BJ (cell line): ENCODE data around the gene KLHDC3. TPM values are rescaled to one million over a fixed set of nuclear protein-coding genes. Genes with fewer than 3 reads are reported as not detected.

Experiments
- CTCF ChIA-PET: fragments of 350-600 bp; formaldehyde crosslinking; extraction: SDS; loops from one replicate; lab custom pipeline; 2021; ENCODE audit warnings: antibody characterized with exemption, inconsistent platforms; lab: Yijun Ruan, JAX
- POLR2A ChIA-PET: fragments of 300-600 bp; sonication (Branson Sonifier 250); formaldehyde crosslinking; extraction: SDS; loops from one replicate; lab custom pipeline; 2021; ENCODE audit warnings: antibody characterized with exemption; lab: Charles Lee
- DNase-seq: peaks from one replicate; pipeline ENCODE4 v3.0.0-alpha.2; 2011; ENCODE audit warnings: low read depth
- H3K27me3 ChIP-seq: 2 replicates; pipeline ENCODE4 v1.6.0; 2011; ENCODE audit warnings: low read length; ENCODE audit not compliant: control insufficient read depth, insufficient read depth
- H3K36me3 ChIP-seq: 2 replicates; pipeline ENCODE4 v1.5.1; 2011; ENCODE audit warnings: low read length; ENCODE audit not compliant: control insufficient read depth, insufficient read depth
- H3K4me3 ChIP-seq: 2 replicates; pipeline ENCODE4 v1.5.1; 2011; ENCODE audit warnings: low read depth, mild to moderate bottlenecking, control low read depth, low read length
- polyA plus RNA-seq: library from polyadenylated mRNA; depleted of rRNA; stranded (reverse); fragments of >200 nt; gene quantifications from 2 replicates; pipeline ENCODE4 v1.2.3, GENCODE V29; 2011
- TF ChIP-seq, protein P1 (sequence below): IDR thresholded peaks from 2 replicates; pipeline ENCODE4 v1.5.1; 2011; ENCODE audit warnings: low read depth, mild to moderate bottlenecking, control low read depth, inconsistent platforms, low read length, moderate library complexity; ENCODE audit not compliant: insufficient read depth

The KLHDC3 gene
- polyA plus RNA-seq, 1 experiment: 102 TPM

DNA sequence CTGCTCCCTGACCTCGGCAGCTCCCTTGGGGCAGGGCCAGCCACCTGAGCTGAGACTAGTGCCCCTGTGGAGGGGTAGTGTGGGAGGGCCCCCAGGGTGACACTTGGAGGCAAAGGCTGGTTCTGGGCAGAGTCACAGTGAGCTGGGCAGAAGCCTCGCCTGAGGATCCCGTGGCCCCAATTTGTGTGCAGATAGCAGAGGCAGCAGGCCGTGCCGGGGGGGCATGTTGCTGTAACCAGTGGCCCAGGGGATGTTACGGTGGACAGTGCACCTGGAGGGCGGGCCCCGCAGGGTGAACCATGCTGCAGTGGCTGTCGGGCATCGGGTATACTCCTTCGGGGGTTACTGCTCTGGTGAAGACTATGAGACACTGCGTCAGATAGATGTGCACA lies 2.9 kb downstream of the KLHDC3 start:
- Histone ChIP-seq H3K27me3 (no peaks in the 10 kb centered on the region), H3K36me3 (peaks cover 19% of the 10 kb centered on the region), H3K4me3 (no peak overlapping the region)
- TF ChIP-seq, protein P1, sequence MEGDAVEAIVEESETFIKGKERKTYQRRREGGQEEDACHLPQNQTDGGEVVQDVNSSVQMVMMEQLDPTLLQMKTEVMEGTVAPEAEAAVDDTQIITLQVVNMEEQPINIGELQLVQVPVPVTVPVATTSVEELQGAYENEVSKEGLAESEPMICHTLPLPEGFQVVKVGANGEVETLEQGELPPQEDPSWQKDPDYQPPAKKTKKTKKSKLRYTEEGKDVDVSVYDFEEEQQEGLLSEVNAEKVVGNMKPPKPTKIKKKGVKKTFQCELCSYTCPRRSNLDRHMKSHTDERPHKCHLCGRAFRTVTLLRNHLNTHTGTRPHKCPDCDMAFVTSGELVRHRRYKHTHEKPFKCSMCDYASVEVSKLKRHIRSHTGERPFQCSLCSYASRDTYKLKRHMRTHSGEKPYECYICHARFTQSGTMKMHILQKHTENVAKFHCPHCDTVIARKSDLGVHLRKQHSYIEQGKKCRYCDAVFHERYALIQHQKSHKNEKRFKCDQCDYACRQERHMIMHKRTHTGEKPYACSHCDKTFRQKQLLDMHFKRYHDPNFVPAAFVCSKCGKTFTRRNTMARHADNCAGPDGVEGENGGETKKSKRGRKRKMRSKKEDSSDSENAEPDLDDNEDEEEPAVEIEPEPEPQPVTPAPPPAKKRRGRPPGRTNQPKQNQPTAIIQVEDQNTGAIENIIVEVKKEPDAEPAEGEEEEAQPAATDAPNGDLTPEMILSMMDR: no peak
- CTCF ChIA-PET: interaction anchor here (1.0 kb wide), 1 partner anchor 54 kb away, joined by 3 read pairs; no protein-coding TSS in a partner anchor
- POLR2A ChIA-PET: no interaction called here
- no peak for DNase-seq

DNA sequence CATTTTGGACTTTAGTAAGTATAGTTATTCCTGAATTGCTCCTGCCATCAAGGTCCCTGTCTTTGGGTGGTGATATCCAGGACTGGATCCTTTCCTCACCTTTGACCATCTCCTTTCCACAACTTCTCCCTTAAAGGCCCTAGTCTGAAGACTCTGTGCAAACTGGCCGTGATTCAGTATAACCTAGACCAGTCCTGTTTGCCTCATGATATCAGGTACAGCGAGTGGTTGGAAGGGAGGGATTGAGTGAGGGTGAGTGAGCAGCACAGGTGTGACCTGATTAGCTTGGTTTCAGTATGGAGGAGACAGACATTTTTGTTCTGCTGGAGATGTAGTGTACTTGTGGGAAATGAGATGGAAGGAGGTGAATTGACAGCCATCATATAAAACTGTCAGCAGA lies 5.1 kb downstream of the KLHDC3 start:
- TF ChIP-seq, protein P1: no peak
- CTCF ChIA-PET: no interaction called here
- DNase-seq: no peak
- H3K36me3 ChIP-seq: peaks cover 19% of the 10 kb centered on the region
- POLR2A ChIA-PET: no interaction called here
- no peak overlapping the region for H3K4me3 ChIP-seq
- H3K27me3 ChIP-seq: no peaks in the 10 kb centered on the region

DNA sequence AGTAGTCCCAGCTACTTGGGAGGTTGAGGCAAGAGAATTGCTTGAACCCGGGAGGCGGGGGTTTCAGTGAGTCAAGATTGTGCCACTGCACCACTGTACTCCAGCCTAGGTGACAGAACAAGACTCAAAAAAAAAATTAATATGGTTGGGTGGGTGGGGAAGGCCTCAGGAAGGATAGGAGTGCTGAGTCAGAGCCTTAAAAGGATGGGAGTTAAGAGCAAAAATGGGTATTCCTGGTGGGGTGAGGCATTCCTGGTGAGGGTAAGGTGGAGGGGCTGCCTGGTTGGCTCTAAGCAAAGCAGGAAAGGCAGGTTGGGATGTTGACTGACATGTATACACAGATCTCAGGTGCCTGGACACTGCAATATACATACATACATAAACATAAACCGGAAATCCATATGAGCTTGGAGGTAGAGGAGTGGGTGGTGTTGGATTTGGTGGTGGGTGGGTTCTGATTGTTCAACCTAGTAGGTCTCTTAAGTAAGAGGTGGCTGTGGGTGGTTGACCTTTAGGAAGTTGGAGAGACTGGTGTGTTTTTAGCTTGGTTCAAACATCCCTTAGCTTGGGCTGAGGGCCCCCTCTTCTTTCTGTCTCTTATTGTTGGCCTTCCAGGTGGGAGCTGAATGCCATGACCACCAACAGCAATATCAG lies 6.1 kb downstream of the KLHDC3 start:
- ChIA-PET CTCF (interaction anchor here (0.7 to 1.7 kb wide), 3 partner anchors 10 to 134 kb away, joined by 3 to 7 read pairs (median 4); no protein-coding TSS in a partner anchor), POLR2A (interaction anchor here (0.6 kb wide), 1 partner anchor 17 kb away, joined by 3 read pairs; no protein-coding TSS in a partner anchor)
- TF ChIP-seq, protein P1: no peak
- Histone ChIP-seq H3K4me3 (no peak overlapping the region), H3K27me3 (no peaks in the 10 kb centered on the region), H3K36me3 (peaks cover 26% of the 10 kb centered on the region)
- no peak for DNase-seq

DNA sequence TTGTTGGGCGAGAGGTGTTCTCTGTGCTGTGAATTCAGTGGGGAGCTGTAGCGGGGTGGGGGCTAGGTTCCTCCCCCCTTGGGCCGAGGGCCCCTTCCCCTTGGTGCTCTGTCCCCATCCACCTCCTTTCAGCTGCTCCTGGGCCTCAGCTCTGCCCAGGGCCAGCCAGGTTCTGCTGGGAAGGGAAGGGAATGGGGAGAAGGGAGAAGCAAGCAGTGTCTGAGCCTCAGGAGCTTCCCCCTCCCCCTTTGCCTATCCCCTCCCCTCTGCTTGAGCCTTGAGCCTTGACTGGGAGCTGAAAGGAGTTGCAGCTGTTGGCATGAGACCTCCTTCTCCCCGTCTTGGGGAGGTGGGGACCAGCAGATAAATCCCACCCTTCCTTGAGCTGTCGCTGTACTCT lies 6.8 kb downstream of the KLHDC3 start:
- DNase-seq: no peak
- POLR2A ChIA-PET: interaction anchor here (0.6 kb wide), 1 partner anchor 16 kb away, joined by 3 read pairs; no protein-coding TSS in a partner anchor
- Histone ChIP-seq H3K27me3 (no peaks in the 10 kb centered on the region), H3K4me3 (no peak overlapping the region), H3K36me3 (peaks cover 27% of the 10 kb centered on the region)
- TF ChIP-seq, protein P1: no peak
- CTCF ChIA-PET: interaction anchor here (0.9 to 1.7 kb wide), 3 partner anchors 11 to 123 kb away, joined by 3 to 7 read pairs (median 4); no protein-coding TSS in a partner anchor

DNA sequence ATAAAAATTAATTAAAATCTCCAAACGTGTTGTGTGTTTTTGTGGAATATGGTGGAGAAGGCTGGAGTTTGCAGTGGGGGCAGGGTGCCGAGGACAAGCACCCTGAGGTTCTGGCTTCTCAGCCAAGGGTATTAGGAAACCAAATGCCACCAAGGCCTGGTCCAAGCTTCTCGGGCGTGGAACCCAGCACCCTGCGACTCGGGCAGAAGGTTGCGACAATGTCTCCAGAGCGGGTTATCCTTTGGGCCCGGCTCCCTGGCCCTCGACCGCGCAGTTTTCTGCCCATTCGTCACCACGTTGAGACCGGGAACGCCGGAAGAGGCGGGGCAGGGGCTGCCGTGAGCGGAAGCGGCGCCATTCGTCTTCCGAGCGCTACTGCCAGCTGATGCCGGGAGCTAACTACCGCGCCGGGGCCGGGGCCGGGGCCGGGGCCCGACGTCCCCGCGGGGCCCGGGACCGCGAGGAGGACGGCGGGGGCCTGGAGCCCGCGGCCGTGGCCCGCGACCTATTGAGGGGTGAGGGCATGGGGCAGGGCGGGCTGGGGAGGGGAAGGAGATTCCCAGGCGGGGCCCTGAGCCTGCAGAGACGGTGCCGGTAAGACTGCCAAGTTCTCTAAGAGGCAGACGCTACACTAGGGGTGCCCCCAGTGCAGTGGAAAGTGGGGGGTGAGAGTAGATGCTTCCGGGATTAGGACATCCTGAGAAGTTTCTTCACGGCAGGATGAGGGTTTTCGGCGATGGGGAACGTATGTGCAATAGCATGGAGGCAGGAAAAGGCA lies 7.4 kb downstream of the KLHDC3 start, which contains the start of gene RRP36:
Gene RRP36 (plus strand): TSS at position 354 of the 778 bp plus-strand sequence. CDS start 32 bp downstream, at position 386.
- DNase-seq: no peak
- POLR2A ChIA-PET: no interaction called here
- H3K4me3 ChIP-seq: peak within 1 kb of the TSS; percentile 57
- CTCF ChIA-PET: interaction anchor here (0.7 to 1.7 kb wide), 5 partner anchors 11 to 122 kb away, joined by 3 to 7 read pairs (median 3); no protein-coding TSS in a partner anchor
- TF ChIP-seq, protein P1: no peak
- no peaks in the 10 kb centered on the region for H3K27me3 ChIP-seq
- H3K36me3 ChIP-seq: peaks cover 30% of the 10 kb centered on the region
